ENCODE data around the gene MCF2L2. TPM values are rescaled to one million over a fixed set of nuclear protein-coding genes. Genes with fewer than 3 reads are reported as not detected.

Gene MCF2L2
- total RNA-seq, 2 donors from 2014 or later: 0.25 to 1.4 TPM

DNA sequence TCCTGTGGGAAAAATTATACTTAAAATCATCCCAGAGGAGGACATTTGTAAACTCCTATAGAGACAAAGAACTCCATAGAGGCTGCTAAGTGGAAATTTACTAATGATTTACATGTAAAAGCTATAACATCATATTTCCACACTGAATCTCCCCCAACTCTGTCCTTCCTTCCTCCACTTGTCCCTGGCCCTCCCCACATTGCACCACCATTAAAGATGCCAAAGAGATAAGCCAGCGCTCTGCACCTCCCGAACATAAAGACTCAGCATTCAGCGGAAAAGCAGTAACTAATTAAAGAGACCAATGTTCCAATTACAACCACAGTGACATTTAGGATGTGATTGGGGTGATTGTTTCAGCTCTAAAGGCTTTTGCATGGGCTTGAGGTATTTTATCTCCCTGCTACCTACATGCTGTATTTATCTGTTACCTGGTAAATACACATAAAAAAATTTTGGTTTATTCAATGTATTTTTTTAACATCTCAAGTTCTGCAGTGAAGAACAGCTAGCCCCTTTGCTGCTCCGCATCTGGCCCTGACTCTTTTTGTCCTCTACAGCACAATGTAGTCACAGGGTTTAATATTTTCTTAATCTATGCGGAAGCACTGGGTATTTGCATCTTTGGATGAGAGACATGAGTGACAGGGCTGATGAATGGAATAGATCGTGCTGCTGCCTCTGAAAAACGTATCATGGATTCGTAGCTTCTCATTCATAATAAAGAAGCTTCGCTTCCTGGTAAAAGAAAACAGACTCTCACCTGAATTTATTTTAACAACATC lies 210.7 kb downstream of the MCF2L2 start:
- Histone ChIP-seq H3K9ac (ENCODE audit: low read depth in 2 of 2, low read length in 2 of 2) (no peak overlapping the region), H3K4me3 (no peak overlapping the region), H3K27ac (no peak overlapping the region), H3K9me3 (no peaks in the 10 kb centered on the region), H3K4me1 (no peaks in the 10 kb centered on the region), H3K36me3 (no peaks in the 10 kb centered on the region), H3K27me3 (no peaks in the 10 kb centered on the region)
- intact Hi-C loops (cut with DNase I): no loop called here
- no peak for DNase-seq
- TF ChIP-seq, protein P1, sequence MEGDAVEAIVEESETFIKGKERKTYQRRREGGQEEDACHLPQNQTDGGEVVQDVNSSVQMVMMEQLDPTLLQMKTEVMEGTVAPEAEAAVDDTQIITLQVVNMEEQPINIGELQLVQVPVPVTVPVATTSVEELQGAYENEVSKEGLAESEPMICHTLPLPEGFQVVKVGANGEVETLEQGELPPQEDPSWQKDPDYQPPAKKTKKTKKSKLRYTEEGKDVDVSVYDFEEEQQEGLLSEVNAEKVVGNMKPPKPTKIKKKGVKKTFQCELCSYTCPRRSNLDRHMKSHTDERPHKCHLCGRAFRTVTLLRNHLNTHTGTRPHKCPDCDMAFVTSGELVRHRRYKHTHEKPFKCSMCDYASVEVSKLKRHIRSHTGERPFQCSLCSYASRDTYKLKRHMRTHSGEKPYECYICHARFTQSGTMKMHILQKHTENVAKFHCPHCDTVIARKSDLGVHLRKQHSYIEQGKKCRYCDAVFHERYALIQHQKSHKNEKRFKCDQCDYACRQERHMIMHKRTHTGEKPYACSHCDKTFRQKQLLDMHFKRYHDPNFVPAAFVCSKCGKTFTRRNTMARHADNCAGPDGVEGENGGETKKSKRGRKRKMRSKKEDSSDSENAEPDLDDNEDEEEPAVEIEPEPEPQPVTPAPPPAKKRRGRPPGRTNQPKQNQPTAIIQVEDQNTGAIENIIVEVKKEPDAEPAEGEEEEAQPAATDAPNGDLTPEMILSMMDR (IDR thresholded peaks at IDR 0.05): no peak

DNA sequence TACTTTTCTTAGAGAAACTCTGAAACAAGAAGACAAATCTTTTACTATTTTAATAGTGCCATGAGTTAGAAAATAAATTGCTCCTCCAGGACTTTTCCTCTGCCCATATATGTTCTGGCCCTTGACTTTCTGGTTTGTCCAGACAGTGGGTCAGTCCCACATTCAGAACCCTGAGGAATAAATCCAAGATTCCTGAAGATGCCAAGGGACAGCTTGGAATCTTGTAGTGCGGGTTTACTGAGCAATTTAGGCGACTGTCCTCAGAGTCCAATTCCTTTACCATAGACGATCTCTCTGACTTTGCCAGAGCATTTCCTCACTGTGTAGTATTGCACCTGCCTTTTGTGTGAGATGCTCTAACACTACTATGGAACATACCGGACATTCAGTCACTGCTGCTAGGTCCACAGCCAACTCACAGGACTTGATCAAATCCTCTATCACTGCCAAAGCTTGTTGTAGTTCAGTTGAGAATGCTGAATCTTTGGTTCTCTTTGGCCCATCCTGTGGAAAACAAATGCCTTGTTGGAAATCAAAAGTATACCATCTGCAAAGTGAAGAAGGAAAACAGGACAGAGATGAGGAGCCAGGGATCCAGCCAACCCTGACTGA lies 212.7 kb downstream of the MCF2L2 start:
- Histone ChIP-seq H3K4me3 (no peak overlapping the region), H3K9ac (ENCODE audit: low read depth in 2 of 2, low read length in 2 of 2) (no peak overlapping the region), H3K9me3 (no peaks in the 10 kb centered on the region), H3K36me3 (no peaks in the 10 kb centered on the region), H3K27me3 (no peaks in the 10 kb centered on the region), H3K27ac (no peak overlapping the region), H3K4me1 (no peaks in the 10 kb centered on the region)
- DNase-seq: no peak
- TF ChIP-seq, protein P1 (IDR thresholded peaks at IDR 0.05): no peak
- intact Hi-C loops (cut with DNase I): no loop called here

GRCh38 chr3:183214277-183214612 lies 214.2 kb downstream of the MCF2L2 start:
- intact Hi-C loops (cut with DNase I): no loop called here
- no peak for DNase-seq
- TF ChIP-seq, protein P1 (IDR thresholded peaks at IDR 0.05): no peak
- Histone ChIP-seq H3K4me1 (no peaks in the 10 kb centered on the region), H3K27ac (no peak overlapping the region), H3K9ac (ENCODE audit: low read depth in 2 of 2, low read length in 2 of 2) (no peak overlapping the region), H3K4me3 (no peak overlapping the region), H3K27me3 (no peaks in the 10 kb centered on the region), H3K36me3 (no peaks in the 10 kb centered on the region), H3K9me3 (no peaks in the 10 kb centered on the region)

DNA sequence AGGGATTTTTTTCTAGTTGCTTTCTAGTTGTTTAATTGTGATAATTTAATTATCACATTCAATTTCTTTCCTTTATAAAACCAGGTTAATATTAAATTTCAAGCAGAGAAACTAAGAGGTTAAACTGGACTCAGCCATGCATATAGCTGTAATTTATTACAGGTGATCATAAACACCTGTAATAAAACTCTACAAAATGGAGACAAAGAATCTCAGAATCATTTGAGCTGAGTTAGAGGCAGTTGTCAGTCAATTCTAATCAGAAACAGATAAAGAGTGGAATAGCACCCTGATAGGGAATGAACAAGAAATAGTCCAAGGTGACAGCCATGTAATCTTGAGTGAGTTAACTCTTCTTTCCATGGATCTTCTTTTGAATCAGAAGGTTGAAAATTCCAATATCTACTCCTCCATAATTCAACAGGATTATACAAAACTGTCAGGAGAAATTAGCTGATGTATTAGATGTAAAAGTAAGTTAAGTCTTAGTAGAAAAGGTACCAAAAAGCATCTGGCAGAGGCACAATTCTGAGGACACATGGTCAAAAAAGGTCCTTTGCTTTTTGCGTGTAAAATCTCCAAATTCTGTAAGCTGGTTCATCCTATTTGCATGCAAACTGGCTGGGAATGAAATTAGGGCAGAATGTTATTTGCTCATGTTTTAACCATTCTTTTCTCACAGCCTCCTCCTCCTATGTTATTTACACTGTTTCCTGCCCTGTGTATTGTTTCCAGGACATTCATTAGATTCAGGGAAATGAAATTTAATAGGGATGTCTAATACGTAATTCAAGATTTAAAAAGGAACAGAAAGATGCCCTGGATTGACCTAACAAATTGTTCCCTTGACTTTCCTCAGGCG lies 214.8 kb downstream of the MCF2L2 start:
- TF ChIP-seq, protein P1 (IDR thresholded peaks at IDR 0.05): no peak
- H3K4me1 ChIP-seq: no peaks in the 10 kb centered on the region
- intact Hi-C loops (cut with DNase I): no loop called here
- no peak overlapping the region for H3K9ac ChIP-seq (ENCODE audit: low read depth in 2 of 2, low read length in 2 of 2)
- H3K36me3 ChIP-seq: no peaks in the 10 kb centered on the region
- H3K4me3 ChIP-seq: no peak overlapping the region
- no peaks in the 10 kb centered on the region for H3K27me3 ChIP-seq
- no peak overlapping the region for H3K27ac ChIP-seq
- DNase-seq: no peak
- H3K9me3 ChIP-seq: no peaks in the 10 kb centered on the region

DNA sequence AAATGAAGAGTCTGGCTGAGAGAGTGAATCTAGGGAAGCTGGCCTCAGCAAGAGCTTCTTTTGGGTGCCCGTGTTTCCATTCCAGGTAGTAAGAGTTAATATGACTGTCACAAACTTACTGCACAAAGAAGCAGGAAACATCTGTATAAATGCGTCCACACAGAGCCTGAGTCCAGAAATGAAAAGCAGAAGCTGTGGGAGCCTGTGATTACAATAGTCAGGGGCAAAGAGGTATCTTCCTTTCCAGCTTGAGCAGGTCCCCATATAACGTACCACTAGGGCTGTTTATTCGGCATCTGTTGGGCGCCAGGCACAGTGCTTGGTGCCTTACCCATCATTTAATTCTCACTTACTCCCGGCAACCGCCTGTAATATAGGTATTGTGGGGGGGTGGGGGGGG lies 215.9 kb downstream of the MCF2L2 start:
- H3K9me3 ChIP-seq: no peaks in the 10 kb centered on the region
- H3K27me3 ChIP-seq: no peaks in the 10 kb centered on the region
- no peak overlapping the region for H3K9ac ChIP-seq (ENCODE audit: low read depth in 2 of 2, low read length in 2 of 2)
- no peak for DNase-seq
- H3K4me1 ChIP-seq: no peaks in the 10 kb centered on the region
- intact Hi-C loops (cut with DNase I): no loop called here
- no peaks in the 10 kb centered on the region for H3K36me3 ChIP-seq
- no peak overlapping the region for H3K27ac ChIP-seq
- TF ChIP-seq, protein P1 (IDR thresholded peaks at IDR 0.05): no peak
- H3K4me3 ChIP-seq: no peak overlapping the region
